Measurements from ENCODE around the gene TAS2R1.

DNA sequence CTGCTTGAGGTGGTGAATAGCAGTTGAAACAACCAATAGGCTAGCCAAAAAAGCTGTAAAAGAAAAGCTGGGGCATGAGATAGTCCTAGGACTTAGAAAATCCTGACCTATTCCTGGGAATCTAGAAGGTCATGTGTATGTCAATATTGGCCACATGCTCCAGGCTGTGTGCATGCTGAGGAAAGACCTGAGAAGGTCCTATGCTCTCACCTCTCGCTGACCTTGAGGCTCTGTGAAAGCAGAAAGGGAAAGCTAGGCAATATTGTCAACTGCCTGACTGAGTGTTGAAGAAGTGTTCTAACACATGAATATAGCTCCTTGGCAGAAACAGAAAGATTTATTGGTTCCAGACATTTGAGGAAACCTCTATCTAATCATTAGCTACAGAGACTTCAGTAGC is 19.8 kb downstream of the TAS2R1 start:
- TF ChIP-seq, protein P1, sequence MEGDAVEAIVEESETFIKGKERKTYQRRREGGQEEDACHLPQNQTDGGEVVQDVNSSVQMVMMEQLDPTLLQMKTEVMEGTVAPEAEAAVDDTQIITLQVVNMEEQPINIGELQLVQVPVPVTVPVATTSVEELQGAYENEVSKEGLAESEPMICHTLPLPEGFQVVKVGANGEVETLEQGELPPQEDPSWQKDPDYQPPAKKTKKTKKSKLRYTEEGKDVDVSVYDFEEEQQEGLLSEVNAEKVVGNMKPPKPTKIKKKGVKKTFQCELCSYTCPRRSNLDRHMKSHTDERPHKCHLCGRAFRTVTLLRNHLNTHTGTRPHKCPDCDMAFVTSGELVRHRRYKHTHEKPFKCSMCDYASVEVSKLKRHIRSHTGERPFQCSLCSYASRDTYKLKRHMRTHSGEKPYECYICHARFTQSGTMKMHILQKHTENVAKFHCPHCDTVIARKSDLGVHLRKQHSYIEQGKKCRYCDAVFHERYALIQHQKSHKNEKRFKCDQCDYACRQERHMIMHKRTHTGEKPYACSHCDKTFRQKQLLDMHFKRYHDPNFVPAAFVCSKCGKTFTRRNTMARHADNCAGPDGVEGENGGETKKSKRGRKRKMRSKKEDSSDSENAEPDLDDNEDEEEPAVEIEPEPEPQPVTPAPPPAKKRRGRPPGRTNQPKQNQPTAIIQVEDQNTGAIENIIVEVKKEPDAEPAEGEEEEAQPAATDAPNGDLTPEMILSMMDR (IDR thresholded peaks at IDR 0.05): no peak
- no peak for TF ChIP-seq POLR2A (IDR thresholded peaks at IDR 0.05)

Data from esophagus squamous epithelium (tissue), 4 donors.